Effector CD8-positive, alpha-beta T cell (primary cell): ENCODE results near the gene NMNAT2.

Source experiments
- DNase-seq: peaks from one replicate; lab custom pipeline; 2025; lab: John Stamatoyannopoulos, UW

Gene NMNAT2

GRCh38 chr1:183365676-183366075 lies 52.5 kb downstream of the NMNAT2 start:
- no peak for DNase-seq

DNA sequence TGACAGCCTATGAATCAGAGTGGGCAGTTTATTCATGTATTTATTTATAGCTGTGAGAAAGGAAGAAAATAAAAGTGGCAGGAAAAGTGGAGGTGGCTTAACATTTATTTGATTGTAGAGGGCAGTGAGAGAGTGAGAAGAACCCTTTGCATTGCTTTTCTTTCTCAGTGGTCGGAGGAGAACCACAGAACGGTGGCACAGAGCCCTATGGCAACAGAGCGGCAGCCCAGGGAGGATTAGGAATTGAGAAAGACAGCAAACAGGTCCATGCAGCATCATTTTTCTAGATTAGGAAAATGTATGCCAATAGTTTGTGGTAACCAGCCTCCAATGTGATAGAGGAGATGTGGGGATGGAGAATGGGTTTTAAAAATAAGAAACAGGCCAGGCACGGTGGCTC lies 53.1 kb downstream of the NMNAT2 start:
- no peak for DNase-seq

- DNase-seq: no peak
Observed at GRCh38 chr1:183363972-183364371, 54.2 kb downstream of the NMNAT2 start.

GRCh38 chr1:183361081-183361480 lies 57.1 kb downstream of the NMNAT2 start:
- no peak for DNase-seq

- no peak for DNase-seq
Observed at GRCh38 chr1:183360473-183360872, 57.7 kb downstream of the NMNAT2 start.

DNA sequence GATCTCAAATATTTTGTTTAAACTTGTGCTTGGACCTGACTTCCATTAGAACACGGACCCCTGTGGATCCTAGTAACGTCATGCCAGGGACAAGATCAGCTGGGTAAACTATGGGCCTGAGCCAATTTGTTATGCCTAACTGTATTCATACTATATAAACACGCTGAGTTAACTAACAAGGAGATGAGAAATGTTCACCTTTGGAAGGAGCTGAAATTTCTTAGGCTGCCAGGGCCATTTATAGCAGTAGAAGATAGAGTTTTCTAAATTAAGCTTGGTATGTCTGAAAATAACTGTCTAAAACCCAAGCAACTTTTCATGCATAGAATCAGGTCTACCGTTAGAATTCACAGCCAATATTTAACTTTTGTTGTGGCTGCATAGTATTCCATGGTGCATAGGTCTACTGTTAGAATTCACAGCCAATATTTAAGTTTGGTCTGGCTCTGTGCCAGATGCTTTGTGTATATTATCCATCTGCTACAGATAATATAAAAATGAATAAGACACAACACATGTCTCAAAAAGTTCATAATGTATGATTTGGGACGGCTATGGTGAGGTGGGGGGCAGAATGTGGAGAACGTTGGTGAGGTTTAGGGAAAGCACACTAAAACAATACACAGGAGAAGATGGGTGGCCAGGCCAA lies 61.5 kb downstream of the NMNAT2 start:
- DNase-seq: no peak

GRCh38 chr1:183355797-183356196 lies 62.4 kb downstream of the NMNAT2 start:
- no peak for DNase-seq

DNA sequence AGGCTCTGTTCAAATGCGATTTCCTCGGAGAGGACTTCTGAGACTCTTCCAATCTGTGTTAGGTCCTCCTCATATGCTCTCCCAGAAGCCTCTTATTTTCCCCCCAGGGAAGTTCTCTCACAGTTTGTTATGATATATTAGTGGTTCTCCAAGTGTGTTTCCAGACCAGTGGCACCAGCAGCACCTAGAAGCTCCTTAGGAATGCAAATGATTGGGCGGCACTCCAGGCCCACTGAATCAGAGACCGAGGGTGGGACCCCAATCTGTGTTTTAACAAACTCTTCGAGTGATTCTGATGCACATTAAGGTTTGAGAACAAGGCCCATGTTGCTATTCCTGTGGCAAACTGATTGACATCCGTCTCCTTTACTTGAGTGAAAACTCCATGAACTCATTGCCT lies 63.0 kb downstream of the NMNAT2 start:
- DNase-seq: no peak

DNA sequence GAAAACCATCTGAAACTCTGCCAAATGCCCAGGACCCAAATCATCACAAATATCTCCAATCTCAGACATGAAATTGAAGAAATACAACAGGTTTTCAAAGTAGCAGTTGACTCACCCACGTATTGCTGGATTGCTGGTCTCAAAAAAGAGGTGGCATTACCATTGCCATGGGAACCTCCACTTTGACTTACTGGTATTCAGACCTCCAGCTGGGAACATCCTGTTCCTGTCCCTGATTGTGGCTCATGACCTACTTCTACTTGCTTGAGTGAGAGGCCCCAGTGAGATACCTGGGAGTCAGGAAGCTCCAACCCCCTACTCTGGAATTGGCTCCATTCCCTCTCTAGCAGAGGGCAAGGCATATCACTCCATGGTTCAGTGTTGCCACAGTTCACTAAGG lies 64.6 kb downstream of the NMNAT2 start:
- DNase-seq: no peak

GRCh38 chr1:183349201-183349711 lies 68.9 kb downstream of the NMNAT2 start:
- DNase-seq: no peak

GRCh38 chr1:183346276-183346732 lies 71.9 kb downstream of the NMNAT2 start:
- DNase-seq: no peak

DNA sequence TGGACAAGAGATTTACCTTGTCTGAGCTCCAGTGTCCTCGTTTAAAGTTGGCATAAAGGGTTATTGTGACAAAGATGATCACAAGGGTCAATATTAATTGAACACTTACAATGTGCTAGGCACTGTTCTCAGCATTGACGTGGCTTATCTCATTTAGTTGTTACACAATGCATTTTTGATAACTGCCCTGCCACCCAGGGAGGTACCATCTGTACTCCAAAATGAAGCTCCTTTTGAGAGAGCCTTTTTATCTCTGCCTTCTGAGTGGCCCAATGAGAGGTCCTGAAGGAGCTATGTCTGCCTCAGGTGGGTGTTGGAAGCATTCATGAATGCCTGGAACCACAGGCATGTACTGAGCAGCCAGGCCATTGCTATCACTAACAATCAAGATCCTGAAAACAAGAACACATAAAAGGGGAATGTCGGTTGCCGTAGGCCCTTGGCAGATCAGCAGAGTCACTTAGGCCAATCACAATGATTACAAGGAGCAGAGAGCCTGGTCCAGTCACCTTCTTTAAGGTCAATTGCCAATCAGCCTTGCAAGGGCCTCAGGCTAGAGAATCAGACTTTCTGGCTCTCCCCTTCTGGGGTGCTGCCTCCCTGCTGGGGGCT lies 78.5 kb downstream of the NMNAT2 start:
- no peak for DNase-seq

DNA sequence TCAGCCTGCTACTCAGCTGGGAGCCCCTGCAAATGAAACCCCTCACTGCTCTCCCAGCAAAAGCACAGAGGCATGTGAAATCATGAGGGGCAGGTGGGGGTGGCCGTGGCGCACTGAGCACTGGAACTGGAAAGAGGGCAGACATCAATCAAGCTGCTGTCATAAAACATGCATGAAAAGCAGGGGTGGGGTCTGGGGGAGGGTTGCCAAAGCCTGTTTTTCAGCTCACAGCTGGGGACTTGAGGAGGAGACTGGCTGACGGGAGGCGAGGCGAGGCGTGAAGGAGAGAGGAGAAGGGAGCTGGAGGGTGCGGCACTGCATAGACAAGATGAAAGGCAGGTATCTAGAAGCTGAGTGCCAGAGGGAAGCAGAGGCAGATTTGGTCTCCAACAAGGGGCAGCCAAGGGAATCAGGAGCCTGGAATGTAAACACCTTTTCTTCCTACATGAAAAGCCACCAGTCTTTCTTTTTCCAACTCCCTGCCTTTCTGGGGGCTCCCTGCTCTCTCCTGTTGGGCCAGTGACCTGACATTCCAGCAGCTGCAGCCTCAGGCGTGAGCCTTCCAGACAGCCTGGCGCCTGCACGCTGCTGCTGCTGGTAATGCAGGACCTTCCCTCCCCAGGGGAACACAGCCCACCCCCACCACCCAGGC lies 87.0 kb downstream of the NMNAT2 start:
- no peak for DNase-seq

DNA sequence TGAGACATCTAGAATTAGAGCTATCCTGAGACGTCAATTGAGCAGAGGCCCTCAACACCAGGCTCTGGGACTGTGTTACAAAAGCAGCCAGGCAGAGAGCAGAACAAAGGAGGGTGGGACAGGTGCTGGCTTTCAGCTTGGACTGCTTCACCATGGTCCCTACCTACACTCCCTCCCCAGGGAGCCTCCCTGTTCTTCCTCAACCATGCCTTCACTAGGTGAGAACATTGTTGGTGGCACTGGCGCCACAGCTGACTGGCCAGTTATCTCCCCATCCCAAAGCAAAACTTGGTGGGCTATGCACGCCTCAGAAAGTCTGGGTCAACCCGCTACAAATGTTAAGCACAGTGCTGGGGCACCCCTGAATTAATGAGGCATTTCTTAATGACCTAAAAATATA lies 87.8 kb downstream of the NMNAT2 start:
- DNase-seq: no peak

DNA sequence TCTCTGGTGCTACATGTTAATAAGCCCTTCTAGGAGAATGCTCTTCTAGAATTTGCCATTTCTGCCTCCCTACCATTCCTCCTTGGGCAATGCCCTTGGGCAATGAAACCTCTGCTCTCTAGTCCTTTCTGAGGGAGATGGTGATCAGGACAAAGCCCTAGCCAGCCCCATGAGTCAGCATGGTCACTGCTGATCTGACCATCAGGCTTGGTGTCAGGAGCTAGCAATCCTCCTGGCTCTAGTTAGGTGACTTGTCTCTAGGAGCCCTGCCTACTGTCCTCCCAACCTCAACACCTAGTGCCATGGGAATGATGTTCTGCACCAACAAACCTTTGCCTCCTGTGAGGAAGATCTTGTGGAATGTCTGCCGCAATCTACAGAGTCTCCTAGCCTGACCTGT lies 89.8 kb downstream of the NMNAT2 start:
- DNase-seq: no peak

- no peak for DNase-seq
Observed at GRCh38 chr1:183327434-183328290, 90.5 kb downstream of the NMNAT2 start.

DNA sequence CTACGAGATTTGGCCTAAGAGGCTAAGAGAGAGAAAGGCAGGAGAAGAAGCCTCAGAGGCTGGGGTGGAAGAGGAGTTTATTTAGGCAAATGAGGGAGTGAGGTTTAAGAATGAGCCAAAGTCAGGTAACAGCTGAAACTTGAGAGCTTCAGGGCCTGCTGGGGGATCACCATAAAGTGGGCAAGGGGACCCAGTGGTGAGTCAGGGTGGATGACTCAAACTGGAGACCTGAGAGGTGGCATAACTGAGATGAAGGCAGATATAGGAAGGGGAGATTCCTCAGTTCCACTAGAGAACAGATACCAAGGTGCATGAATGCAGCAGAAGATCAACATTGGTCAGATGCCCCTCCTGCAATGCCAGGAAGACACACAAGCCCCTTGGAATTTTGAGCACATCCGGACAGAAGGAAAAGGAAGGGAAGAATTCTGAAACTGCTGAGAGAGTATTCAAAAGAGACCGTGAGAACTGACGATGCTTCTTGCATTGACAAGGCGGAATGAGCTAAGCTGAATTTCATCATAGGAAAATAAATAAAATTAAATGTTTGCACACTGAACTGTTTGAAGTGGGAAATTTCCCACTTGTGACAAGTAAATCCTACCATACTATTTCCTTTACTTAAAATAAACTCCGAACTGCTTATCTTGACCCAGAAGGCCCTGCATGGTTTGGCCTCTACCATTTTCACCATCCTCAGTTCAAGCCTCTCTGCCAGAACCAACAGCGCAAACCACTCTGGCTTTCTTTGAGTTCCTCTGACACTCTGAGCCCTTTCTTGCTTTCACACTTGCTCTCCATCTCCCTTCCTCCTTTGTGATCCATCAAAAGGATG lies 94.1 kb downstream of the NMNAT2 start:
- no peak for DNase-seq

DNA sequence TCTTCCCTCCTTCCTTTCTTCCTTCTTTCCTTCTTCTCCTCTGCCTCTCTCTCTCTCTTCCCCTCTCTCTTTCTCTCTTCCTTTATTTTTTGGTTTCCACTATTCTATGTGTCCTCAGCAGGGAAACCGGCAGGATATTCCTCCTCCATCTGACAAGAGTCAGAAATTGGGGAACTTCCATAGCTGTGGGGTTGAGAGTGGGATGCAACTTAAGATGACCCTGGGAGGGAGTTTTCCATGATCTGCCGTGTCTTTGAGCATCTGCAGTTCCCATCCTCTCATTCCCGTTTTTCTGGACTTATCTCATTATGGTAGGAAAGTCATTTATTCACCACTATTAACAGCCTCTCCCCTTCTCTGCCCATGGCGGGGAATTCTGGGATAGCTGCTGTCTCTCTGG lies 98.6 kb downstream of the NMNAT2 start:
- DNase-seq: no peak

GRCh38 chr1:183319051-183319450 lies 99.1 kb downstream of the NMNAT2 start:
- no peak for DNase-seq

GRCh38 chr1:183318433-183318832 lies 99.7 kb downstream of the NMNAT2 start:
- DNase-seq: no peak
